Endothelial cell of hepatic sinusoid (primary cell): Measurements from ENCODE around the gene SLC23A1.
"Not testable (repeated sequence)": the region's sequence is repeated elsewhere in the genome, so short reads cannot be mapped to it uniquely, and the experiment has no call there.

Source experiments
- in situ Hi-C: cut with HindIII; loops from 2 replicates; pipeline ENCODE4 v1.10.0; 2017; ENCODE audit warnings: low sequenced_read_pairs

SLC23A1 gene

GRCh38 chr5:139371482-139372435, 11.3 kb downstream of the SLC23A1 start:
- in situ Hi-C loops: no loop called here

GRCh38 chr5:139369181-139369580, 13.9 kb downstream of the SLC23A1 start:
- in situ Hi-C loops: no loop called here

- in situ Hi-C loops: no loop called here
Measured at GRCh38 chr5:139368613-139369012, 14.5 kb downstream of the SLC23A1 start.

DNA sequence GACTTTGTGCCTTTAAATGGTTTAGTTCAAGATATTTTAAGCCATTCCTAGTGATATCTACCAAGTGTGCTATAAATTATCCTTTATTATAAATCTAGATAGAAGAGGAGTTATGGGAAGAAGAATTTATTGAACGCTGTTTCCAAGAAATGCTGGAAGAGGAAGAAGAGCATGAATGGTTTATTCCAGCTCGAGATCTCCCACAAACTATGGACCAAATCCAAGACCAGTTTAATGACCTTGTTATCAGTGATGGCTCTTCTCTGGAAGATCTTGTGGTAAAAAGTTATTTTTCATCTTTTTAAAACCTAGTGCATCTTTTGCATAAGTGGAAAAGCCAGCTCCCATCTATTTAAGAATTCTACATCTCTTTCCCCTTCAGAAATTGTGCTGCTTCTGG, 18.6 kb downstream of the SLC23A1 start:
- in situ Hi-C loops: no loop called here

DNA sequence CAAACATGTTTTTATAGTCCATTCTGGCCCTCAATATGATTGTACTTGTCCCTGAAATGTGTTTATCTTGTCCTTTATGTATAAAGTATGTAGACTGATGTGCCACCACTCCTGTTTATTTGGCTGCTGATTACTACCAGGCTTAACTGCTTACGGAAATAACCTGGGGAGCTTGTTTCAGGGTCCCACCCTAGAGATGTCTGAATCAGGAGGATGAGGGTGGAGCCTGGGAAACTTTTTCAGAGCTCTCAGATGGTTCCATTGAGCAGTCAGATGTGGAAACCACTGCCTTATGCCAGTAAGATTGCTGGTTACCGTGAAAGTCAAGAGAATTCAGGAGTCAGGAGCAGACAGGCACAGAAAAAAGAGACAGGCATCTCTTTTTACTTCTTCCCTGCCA, 19.2 kb downstream of the SLC23A1 start:
- in situ Hi-C loops: no loop called here

GRCh38 chr5:139361835-139362429, 21.2 kb downstream of the SLC23A1 start:
- in situ Hi-C loops: no loop called here

GRCh38 chr5:139360384-139360783, 22.7 kb downstream of the SLC23A1 start:
- in situ Hi-C loops: no loop called here

- in situ Hi-C loops: no loop called here
Measured at GRCh38 chr5:139358064-139358463, 25.0 kb downstream of the SLC23A1 start.

GRCh38 chr5:139355900-139356299, 27.2 kb downstream of the SLC23A1 start:
- in situ Hi-C loops: not testable (repeated sequence)

GRCh38 chr5:139354186-139354585, 28.9 kb downstream of the SLC23A1 start:
- in situ Hi-C loops: no loop called here

DNA sequence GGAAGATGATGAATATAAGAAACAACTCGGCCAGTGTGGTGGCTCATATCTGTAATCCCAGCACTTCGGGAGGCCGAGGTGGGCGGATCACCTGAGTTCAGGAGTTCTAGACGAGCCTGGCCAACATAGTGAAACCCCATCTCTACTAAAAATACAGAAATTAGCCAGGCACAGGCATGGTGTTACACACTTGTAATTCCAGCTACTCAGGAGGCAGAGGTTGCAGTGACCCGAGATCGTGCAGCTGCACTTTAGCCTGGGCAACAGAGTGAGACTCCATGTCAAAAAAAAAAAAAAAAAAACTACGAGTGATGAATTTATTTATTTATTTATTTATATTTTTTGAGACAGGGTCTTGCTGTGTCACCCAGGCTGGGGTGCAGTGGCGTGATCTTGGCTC, 35.2 kb downstream of the SLC23A1 start:
- in situ Hi-C loops: not testable (repeated sequence)

GRCh38 chr5:139345442-139345841, 37.7 kb downstream of the SLC23A1 start:
- in situ Hi-C loops: not testable (repeated sequence)

GRCh38 chr5:139344177-139344576, 38.9 kb downstream of the SLC23A1 start:
- in situ Hi-C loops: loop anchor here (5.0 kb wide), 1 partner anchor 53 kb away; the partner anchor contains the start of gene PROB1

GRCh38 chr5:139343476-139343875, 39.6 kb downstream of the SLC23A1 start:
- in situ Hi-C loops: loop anchor here (5.0 kb wide), 1 partner anchor 54 kb away; the partner anchor contains the start of gene PROB1

GRCh38 chr5:139342423-139342723, 40.7 kb downstream of the SLC23A1 start:
- in situ Hi-C loops: loop anchor here (5.0 kb wide), 1 partner anchor 55 kb away; the partner anchor contains the start of gene PROB1

- in situ Hi-C loops: loop anchor here (5.0 kb wide), 1 partner anchor 55 kb away; the partner anchor contains the start of gene PROB1
Measured at GRCh38 chr5:139341689-139342422, 41.2 kb downstream of the SLC23A1 start, which contains the start of gene PAIP2. PAIP2 (plus strand) TSS chr5:139341854; CDS start chr5:139363785, 21,931 bp downstream.

- in situ Hi-C loops: loop anchor here (5.0 kb wide), 1 partner anchor 56 kb away; the partner anchor contains the start of gene PROB1
Measured at GRCh38 chr5:139341187-139341688, 41.9 kb downstream of the SLC23A1 start.

- in situ Hi-C loops: loop anchor here (5.0 kb wide), 1 partner anchor 57 kb away; the partner anchor contains the start of gene PROB1
Measured at GRCh38 chr5:139340051-139340450, 43.0 kb downstream of the SLC23A1 start.

- in situ Hi-C loops: no loop called here
Measured at GRCh38 chr5:139335811-139336210, 47.3 kb downstream of the SLC23A1 start.
